HG03066 (cell line): ENCODE results near the gene HTT.
"Not testable (repeated sequence)": the region's sequence is repeated elsewhere in the genome, so short reads cannot be mapped to it uniquely, and the experiment has no call there.

Experiments used
- ATAC-seq: cut with Tn5 transposase; IDR thresholded peaks from one replicate; pipeline ENCODE4 v1.9.1; 2021; ENCODE audit warnings: low read depth; ENCODE audit not compliant: unreplicated experiment

The HTT gene

DNA sequence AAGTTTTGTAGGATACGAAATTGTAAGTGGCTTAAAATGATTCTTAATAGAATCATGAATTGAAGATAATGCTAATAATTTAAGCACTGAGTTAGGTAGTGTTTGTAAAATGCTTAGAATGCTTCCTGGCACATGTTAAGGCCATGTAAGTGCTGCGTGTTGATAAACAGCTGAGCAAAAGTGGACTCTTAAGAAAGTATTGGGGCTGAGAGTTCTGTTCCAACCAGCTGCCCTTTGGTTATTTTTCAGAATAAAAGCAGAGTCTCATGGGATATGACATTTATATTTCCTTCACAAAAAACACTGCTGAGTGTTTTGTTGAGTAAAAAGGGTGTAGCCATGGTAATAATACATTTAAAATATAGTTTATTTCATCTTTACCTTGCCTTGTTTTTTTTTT is 42.5 kb downstream of the HTT start:
- ATAC-seq = no peak

GRCh38 chr4:3118312-3118711 is 43.8 kb downstream of the HTT start:
- no peak for ATAC-seq

- no peak for ATAC-seq
Observed at GRCh38 chr4:3119464-3119863, 45.0 kb downstream of the HTT start.

- no peak for ATAC-seq
Observed at GRCh38 chr4:3121110-3121509, 46.6 kb downstream of the HTT start.

- no peak for ATAC-seq
Observed at GRCh38 chr4:3121596-3121995, 47.1 kb downstream of the HTT start.

DNA sequence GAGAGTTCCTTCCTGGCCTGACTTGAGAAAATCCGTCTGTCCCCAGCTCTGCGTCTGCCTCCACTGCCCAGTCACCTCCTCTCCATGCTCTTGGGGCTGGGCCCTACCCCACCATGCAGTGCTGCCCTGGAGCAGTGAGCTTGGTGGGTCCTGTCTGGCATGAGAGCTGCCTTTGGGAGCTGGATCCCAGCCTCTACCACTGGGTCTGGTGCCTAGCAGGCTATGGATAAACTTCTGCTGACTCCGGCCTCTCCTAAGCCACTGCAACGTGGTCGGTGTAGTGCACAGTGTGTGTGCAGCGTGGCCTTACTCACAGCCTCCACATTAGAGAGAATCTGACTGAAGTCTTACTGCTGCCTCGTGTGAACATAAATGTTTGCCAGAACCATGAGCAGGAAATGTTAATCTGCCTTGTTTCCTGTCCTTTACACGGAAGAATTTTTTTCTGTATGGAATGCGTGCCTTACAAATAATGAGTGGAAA is 47.6 kb downstream of the HTT start:
- ATAC-seq = no peak

- ATAC-seq = no peak
Observed at GRCh38 chr4:3123181-3123671, 48.7 kb downstream of the HTT start.

GRCh38 chr4:3124070-3124767 is 49.7 kb downstream of the HTT start:
- no peak for ATAC-seq

GRCh38 chr4:3127112-3127511 is 52.6 kb downstream of the HTT start:
- no peak for ATAC-seq

GRCh38 chr4:3128058-3128457 is 53.6 kb downstream of the HTT start:
- ATAC-seq = no peak

- ATAC-seq = no peak
Observed at GRCh38 chr4:3128976-3129375, 54.5 kb downstream of the HTT start.

DNA sequence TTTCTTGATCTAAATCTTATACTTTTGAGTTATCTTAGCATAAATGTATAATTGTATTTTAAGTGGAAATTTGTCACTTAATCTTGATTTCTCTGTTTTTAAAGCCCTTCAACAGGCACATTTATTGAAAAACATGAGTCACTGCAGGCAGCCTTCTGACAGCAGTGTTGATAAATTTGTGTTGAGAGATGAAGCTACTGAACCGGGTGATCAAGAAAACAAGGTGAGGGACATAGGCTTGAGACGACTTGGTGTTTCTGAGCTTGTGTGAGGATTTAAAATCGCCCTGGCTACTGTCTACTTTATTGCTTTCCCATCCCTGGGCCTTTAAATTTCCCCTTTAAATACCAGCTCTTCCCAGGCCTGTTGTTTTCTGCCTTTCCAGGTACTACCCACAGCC is 55.7 kb downstream of the HTT start:
- no peak for ATAC-seq

DNA sequence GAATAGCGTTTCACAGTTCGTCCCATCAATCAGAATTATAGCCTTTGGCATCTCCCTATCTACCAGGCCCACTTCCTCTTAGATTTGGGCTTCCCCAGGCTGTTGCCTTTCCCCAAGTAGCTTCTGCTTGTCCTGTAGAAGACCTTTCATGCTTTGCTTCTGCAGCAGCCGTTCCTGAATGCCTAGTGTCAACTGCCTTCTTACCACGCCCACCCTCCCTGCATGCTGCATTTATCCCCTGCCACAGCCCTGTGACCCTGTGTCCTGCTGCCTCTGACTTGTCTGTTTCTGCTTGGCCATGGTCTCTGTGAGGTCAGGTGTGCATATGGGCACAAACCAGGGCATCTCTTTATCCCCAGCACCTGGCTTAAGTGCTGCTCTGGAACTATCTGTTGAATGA is 56.3 kb downstream of the HTT start:
- no peak for ATAC-seq

- ATAC-seq = no peak
Observed at GRCh38 chr4:3134201-3134600, 59.7 kb downstream of the HTT start.

DNA sequence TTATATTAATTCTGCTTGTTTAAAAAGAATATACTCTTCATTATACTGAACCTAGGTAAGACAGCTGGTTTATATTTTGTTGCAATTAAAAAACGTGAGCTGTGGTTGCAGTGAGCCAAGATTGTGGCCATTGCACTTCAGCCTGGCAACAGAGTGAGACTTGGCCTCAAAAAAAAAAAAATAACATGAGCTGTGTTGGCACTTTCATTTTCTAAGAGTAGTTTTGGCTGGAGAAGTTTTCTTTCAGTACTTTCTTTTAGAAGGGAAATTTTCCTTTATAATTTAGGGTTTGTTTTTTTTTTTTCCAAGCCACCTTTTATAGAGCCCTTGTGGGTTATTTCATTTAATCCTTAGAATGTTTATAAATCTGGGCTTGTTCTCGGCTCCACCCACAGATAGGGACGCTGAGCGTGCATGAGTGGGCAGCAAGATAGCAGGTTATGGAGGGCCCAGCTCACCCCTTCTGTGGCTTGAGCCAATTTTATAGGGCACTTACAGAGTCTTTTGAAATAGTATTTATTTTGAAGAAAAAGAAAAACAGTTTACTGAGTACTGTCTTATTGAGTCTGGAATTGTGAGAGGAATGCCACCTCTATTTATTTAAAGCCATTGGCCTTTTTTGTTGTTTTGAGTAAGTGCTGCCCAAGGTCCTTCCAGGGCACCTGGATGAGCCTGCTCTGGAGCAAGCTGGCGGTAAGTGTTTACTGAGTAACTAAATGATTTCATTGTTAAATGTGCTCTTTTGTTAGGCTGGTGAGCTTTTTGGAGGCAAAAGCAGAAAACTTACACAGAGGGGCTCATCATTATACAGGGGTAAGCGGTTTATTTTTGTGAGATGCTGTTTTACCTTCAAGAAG is 60.9 kb downstream of the HTT start:
- ATAC-seq = no peak

DNA sequence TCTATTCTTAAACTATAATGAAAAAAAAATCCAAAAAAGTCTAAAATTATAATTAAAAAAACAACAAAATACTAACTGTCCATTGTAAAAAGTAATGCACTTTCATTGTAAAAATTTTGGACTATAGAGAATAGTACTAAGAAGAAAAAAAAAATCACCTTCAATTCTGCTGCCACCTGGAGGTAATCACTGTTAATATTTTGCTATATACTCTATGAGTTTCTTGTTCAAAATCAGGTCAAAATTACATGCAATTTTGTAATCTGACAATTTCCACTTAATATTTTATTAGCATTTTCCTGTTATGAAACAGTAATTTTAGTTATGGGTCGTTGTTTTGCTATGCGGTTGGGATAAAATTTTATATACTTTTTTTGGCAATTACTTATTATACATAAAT is 62.0 kb downstream of the HTT start:
- no peak for ATAC-seq

GRCh38 chr4:3137908-3138307 is 63.4 kb downstream of the HTT start:
- no peak for ATAC-seq

DNA sequence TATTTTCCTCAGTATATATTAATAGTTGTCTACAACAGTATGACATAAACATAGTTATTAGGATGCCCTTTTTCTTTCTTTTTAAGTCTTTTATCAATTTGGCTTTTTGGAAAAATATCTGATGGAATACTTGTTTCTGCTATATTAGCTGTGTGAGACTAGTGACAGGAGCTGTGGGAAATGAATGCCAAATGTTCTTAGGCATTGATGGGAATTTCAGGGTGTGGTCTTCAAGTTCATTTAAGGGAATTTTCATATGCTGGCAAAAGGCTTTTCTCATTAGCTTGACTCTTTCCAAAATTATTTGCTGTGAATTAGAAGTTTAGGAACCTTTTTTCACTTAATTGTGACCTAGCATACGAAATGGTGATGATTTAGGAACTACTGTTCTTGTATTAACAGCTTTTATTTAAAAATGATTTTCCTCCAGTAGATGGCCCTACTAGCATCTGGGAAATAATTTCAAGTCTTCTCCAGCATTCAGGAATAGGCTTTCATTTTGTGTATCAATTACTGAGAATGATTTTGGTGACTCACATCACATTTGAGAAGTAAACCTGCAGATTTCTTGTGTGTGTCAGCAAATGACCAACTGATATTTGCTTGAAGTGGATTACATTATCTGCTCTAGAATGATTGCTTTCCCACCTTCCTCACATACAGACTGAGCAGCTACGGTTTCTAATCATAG is 70.9 kb downstream of the HTT start:
- ATAC-seq = no peak

DNA sequence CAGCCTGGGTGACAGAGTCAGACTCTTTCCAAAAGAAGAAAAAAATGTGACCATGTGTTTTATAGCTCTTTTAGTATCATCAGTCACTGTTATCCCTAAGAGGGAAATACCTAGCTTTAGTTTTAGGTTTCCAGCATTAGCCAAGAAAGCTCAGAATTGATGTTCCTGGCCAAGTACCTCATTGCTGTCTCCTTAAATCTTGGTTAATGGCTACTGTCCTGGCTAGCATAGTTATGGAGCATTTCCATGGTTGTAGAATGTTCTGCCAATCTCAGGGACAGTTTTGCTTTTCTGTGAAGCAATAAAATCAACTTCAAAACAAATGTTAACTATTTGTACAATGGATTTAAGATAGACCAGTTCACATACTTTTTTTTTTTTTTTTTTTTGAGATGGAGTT is 74.4 kb downstream of the HTT start:
- ATAC-seq = no peak

- ATAC-seq = not testable (repeated sequence)
Observed at GRCh38 chr4:3151238-3151637, 76.8 kb downstream of the HTT start.

GRCh38 chr4:3157366-3157765 is 82.9 kb downstream of the HTT start:
- ATAC-seq = no peak
